Globus pallidus (tissue), 1 donor: ENCODE data around the gene CCSER1.

ENCODE experiments used
- DNase-seq: peaks from one replicate; pipeline ENCODE4 v3.0.0-alpha.2; 2015; ENCODE audit warnings: low spot score

The CCSER1 gene

GRCh38 chr4:90128961-90129495 lies 1.8 kb downstream of the CCSER1 start:
- DNase-seq = no peak

DNA sequence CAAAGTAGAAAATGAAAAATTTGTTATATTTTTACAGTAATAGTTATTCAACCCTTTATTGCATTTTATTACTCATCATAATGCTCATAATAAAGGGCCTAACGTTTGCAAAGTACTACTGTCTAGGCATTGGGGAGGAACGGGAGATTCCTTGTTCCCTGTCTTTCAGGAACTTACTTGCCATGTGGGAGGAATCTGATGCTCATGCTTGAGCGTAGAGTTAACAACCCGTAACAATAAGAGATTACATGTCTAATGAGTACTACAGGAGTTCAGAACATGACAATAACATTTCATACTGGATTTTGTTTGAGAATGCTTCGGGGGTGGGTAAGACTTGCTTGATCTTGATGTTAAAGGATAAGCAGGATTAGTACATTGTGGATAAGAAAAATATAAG lies 2.9 kb downstream of the CCSER1 start:
- DNase-seq = no peak

GRCh38 chr4:90137555-90137954 lies 10.4 kb downstream of the CCSER1 start:
- DNase-seq = no peak

DNA sequence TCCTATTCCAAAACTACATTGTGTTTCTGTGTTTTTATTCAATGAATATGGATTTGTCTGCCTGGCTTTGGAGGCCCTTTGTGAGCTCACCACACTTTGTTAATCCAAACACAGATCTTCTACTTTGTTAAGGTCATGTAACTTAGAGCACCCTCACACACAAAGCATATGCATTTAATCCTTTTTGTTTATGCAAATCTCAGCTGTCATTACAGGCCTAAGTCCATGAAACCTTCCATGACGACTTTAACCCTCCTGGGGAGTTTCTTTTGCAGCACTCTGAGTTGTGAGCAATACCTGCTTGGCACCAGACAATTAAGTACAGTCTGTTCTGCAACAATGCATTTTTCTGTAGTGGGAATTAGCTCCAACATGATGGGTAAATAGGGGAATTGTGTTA lies 14.9 kb downstream of the CCSER1 start:
- DNase-seq = no peak

GRCh38 chr4:90145319-90145718 lies 18.1 kb downstream of the CCSER1 start:
- no peak for DNase-seq

DNA sequence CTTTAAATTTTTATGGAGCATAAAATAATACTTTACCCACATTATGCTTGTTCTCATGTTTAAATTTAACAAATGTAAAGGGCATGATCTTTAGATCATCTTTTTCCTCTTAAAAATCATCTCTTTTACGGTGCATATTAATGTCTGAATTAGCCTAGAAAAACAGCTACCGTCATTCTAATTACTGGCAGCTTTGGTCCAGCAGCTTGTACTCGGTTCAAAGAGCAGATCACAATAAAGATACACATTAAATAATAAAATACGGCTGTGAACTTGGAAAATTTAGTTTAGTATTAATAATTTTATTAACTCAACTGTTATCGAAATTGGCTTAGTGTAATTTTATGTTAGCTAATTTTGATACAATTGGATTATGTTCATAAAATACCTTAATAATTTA lies 19.1 kb downstream of the CCSER1 start:
- no peak for DNase-seq

GRCh38 chr4:90148574-90149148 lies 21.5 kb downstream of the CCSER1 start:
- no peak for DNase-seq

DNA sequence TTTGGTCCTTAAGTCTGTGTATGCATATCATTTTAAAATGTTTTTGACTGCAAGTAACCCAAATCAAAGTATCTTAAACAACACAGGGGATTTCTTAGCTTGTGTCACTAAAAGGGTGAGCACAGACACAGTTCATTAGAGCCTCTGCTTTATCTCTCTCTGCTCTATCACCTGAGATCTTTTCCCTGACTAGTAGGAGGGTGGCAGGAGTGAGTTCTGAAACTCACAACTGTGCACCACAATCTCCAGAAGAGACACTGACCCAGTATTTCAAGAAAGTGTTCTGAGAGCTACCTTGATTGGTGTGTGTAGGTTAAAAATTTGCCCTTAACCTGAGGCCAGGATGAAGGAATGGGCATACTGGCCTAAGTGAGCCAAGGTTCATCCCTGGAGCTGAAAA lies 24.8 kb downstream of the CCSER1 start:
- DNase-seq = no peak

GRCh38 chr4:90159193-90159592 lies 32.0 kb downstream of the CCSER1 start:
- DNase-seq = no peak

DNA sequence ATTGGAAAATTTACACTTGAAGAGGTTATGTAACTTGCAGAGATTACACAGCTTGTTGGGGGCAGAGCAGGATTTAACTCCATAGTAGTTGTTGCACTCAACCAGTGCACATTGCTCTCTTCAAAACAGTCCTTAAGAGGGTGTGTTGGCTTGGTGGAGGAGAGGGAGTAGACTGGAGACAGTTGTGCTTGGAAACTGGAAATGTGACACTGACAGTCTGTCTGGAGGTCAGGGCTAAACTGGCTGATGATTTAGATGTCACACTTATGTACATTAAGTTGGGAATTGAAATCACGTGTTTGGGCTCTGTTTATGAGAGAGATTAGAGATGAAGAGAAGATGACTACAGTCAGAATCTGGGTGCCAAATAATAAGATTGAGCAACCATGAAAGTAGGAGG lies 32.9 kb downstream of the CCSER1 start:
- DNase-seq = no peak

DNA sequence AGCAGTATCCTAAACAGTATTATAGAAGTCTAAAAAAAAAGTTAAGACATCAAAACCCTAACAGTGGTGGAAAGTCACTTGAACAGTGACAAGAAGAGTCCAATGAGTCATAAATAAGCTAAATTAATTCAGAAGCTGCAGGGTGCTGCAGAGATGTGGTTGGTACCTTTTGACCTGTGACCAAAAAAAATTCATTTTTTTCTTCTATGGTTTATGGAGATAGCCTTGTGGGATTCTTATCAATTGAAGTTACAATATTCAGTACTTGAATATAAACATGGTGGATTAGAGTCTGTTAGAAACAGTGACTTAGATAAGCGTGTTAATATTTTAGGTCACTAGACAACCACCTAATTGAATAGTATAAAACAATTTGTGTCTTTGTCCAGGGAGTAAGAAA lies 35.4 kb downstream of the CCSER1 start:
- no peak for DNase-seq

- no peak for DNase-seq
These were observed 36.7 kb downstream of the CCSER1 start for GRCh38 chr4:90163872-90164271.

DNA sequence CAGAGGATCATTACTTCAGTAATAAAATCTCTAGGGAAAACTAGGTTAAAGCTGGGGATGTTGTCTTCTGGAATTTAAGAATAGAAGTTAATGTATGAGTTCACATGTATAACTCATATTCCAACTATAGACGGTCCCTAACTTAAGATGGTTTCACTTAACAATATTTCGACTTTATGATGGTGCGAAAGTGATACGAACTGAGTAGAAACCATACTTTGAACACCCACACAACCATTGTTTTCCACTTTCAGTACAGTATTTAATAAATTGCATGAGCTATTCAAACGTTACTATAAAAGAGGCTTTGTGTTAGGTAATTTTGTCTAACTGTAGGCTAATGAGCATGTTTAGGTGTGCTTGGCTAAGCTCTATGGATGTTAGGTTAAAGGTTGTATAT lies 38.7 kb downstream of the CCSER1 start:
- no peak for DNase-seq

DNA sequence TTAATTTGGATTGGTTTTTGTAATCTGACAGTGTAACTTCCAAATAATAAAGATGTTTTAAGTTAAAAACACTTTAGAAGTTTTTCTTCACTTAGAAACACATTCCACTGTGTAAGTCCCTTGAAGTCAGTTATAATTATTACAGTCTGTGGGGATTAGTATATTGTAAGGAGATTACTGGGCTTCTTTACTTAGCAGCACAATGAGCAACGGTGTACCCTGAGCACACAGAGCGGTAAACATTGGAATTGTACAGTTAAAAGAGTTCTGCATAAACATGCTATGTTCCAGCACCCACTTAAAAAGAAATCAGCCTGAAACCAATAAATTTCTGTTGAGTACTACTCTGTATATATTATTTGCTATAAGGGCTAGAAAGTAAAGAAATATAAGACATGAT lies 44.3 kb downstream of the CCSER1 start:
- no peak for DNase-seq

DNA sequence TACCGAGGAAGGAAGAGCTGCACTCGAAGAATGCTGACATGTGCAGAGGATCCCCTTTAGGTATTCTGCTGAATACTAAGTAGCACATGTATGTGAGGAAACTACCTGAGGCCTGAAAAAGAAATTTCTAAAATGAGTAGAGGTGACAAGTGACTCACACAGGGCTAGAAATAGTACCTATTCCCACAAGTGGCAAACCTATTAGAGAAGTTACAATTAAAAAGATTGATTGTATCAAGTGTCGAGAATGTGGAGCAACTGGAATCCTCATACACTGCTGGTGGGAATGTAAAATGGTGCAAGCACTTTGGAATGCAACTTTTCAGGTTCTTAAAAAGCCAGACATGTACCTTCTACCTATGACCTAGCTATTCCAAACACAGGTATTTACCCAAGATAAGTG lies 47.4 kb downstream of the CCSER1 start:
- DNase-seq = no peak

- no peak for DNase-seq
These were observed 54.5 kb downstream of the CCSER1 start for GRCh38 chr4:90181644-90182043.

DNA sequence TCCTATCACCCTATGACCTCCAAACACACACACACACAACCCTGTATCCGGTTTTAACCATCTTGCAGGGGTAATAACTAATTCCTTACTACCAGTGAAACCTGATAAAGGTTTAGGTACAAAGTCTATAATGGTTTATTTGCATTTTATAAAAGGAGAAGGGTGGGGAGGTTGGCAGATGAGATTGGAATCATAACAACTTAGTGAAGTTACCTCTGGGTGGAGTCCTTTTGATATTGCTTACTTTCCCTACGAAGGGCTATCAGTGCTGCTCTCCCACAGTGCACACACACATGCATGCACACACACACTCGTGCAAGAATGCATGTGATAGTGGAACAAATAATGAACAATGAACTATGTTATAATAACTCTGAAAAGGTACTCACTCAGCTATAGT lies 56.1 kb downstream of the CCSER1 start:
- DNase-seq = no peak

DNA sequence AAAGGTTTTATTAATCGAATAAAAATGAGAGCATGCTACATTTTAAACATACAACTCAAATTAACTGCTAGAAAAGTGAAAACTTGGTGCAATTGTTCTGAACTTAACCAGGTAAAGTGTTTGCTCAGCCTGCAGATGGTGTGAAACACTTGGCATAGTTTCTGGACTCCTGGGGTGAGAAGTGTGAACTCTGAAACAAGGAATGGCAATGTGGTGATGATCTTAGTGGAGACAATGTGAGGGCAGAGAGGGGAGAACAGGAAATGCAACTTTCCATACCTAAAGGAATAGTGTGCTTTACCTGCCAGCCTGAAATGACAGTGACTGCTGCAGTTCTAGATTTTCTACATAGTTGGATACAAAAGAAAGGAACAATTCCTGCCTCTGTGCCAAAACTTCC lies 57.4 kb downstream of the CCSER1 start:
- no peak for DNase-seq

DNA sequence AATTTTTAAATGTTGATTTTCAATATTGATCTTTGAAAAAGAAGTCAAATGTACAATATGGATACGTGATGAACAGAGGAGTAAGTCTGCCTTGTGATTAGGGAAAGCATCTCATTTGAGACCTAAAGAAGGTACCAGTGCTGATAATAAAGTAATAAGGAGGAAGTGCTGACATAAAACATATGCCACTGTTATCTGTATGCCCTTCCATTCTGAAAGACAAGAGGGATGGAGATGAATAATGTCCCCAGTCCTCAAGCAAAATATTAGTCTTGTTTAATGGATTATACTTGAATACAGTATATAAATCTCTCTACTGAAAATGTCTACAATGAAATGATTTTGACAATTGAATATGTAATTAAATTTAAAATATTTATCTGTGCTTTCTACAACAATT lies 58.2 kb downstream of the CCSER1 start:
- DNase-seq = no peak

GRCh38 chr4:90186229-90186628 lies 59.0 kb downstream of the CCSER1 start:
- no peak for DNase-seq

- DNase-seq = no peak
These were observed 60.1 kb downstream of the CCSER1 start for GRCh38 chr4:90187148-90187884.

- DNase-seq = no peak
These were observed 62.0 kb downstream of the CCSER1 start for GRCh38 chr4:90189178-90189577.

GRCh38 chr4:90189946-90190345 lies 62.8 kb downstream of the CCSER1 start:
- no peak for DNase-seq

GRCh38 chr4:90190525-90190924 lies 63.3 kb downstream of the CCSER1 start:
- no peak for DNase-seq
